Smooth muscle cell (in vitro differentiated cells): ENCODE results near the gene UST. TPM values are rescaled to one million over a fixed set of nuclear protein-coding genes. Genes with fewer than 3 reads are reported as not detected.

Source experiments
- DNase-seq: peaks from one replicate; lab custom pipeline; 2025; ENCODE audit not compliant: unreplicated experiment; lab: John Stamatoyannopoulos, UW
- H2AFZ ChIP-seq: fragments of 200-600 bp; sonication (generic); 2 replicates; pipeline ENCODE4 v1.6.0; 2016; ENCODE audit warnings: antibody characterized with exemption, low read depth, mild to moderate bottlenecking
- H3F3A ChIP-seq: fragments of 200-600 bp; sonication (generic); 2 replicates; pipeline ENCODE4 v1.6.0; 2017; ENCODE audit warnings: antibody characterized with exemption, low read depth
- H3K27ac ChIP-seq: fragments of 200-600 bp; sonication (generic); 2 replicates; pipeline ENCODE4 v1.5.1; 2016; ENCODE audit warnings: low read depth, mild to moderate bottlenecking
- H3K27me3 ChIP-seq: fragments of 200-600 bp; sonication (generic); 2 replicates; pipeline ENCODE4 v1.6.1; 2016; ENCODE audit warnings: low read depth, mild to moderate bottlenecking
- H3K36me3 ChIP-seq: fragments of 200-600 bp; sonication (generic); 2 replicates; pipeline ENCODE4 v1.5.1; 2016; ENCODE audit warnings: low read depth
- H3K4me1 ChIP-seq: fragments of 200-600 bp; sonication (generic); 2 replicates; pipeline ENCODE4 v1.5.1; 2016; ENCODE audit warnings: low read depth
- H3K4me2 ChIP-seq: fragments of 200-600 bp; sonication (generic); 2 replicates; pipeline ENCODE4 v1.6.0; 2016; ENCODE audit warnings: mild to moderate bottlenecking
- H3K4me3 ChIP-seq: fragments of 200-600 bp; sonication (generic); 2 replicates; pipeline ENCODE4 v1.5.1; 2016; ENCODE audit warnings: mild to moderate bottlenecking
- H3K79me2 ChIP-seq: fragments of 200-600 bp; sonication (generic); 2 replicates; pipeline ENCODE4 v1.6.0; 2016; ENCODE audit warnings: low read depth, mild to moderate bottlenecking
- H3K9ac ChIP-seq: fragments of 200-600 bp; sonication (generic); 2 replicates; pipeline ENCODE4 v1.6.0; 2016; ENCODE audit warnings: low read depth
- H3K9me3 ChIP-seq: fragments of 200-600 bp; sonication (generic); replicated peaks from 2 replicates; pipeline ENCODE4 v1.5.1; 2016; ENCODE audit warnings: low read depth
- H4K20me1 ChIP-seq: fragments of 200-600 bp; sonication (generic); 2 replicates; pipeline ENCODE4 v1.6.0; 2016; ENCODE audit warnings: low read depth
- WGBS: methylation state at CpG from one replicate; pipeline ENCODE4 v1.1.7; 2016; ENCODE audit warnings: low lambda C conversion rate; 5-methylcytosine and 5-hydroxymethylcytosine counted together
- polyA plus RNA-seq: library from polyadenylated mRNA; unstranded; fragments of >200 nt; fragmentation: Nextera tagmentation; extraction: Ambion mirVana; gene quantifications from 2 replicates; pipeline ENCODE4 v1.2.1, GENCODE V29; 2016
- total RNA-seq: library from RNA; depleted of rRNA; stranded (reverse); fragments of >200 nt; gene quantifications from 2 replicates; pipeline ENCODE4 v1.2.3, GENCODE V29; 2014
- TF ChIP-seq, protein P1 (sequence below): fragments of 200-600 bp; sonication (generic); IDR thresholded peaks from 2 replicates; pipeline ENCODE4 v1.5.1; 2017; ENCODE audit warnings: borderline replicate concordance, mild to moderate bottlenecking, antibody characterized with exemption; ENCODE audit not compliant: insufficient read depth, poor library complexity, severe bottlenecking

The UST gene
- total and polyA plus RNA-seq, 2 experiments from 2014 or later = 16.1 to 19.5 TPM

DNA sequence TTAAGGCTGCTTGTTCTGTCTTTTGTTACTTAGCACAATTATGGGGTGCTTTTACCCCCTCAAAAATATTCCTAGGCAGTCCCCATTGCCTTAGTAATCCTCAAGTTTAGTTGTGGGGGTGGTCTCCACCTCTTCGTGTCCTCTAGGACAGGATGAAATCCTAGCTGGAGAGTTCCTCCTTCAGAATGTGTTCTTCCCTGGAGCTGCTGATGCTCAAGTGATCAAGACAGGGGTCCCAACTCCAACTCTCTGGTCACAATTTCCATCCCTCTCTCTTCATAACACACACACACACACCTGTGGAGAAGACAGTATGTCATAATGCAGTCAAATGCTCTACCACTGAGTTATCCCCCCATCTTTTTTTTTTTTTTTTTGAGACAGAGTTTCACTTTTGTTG, 280.7 kb downstream of the UST start:
- no peak overlapping the region for H3K4me2 ChIP-seq
- no peak for DNase-seq
- no peaks in the 10 kb centered on the region for H4K20me1 ChIP-seq
- H3K4me1 ChIP-seq = peaks cover 4% of the 10 kb centered on the region
- H3K9ac ChIP-seq = no peak overlapping the region
- H3F3A ChIP-seq = peaks cover 14% of the 10 kb centered on the region
- 86% methylated on average over 1 of the region's 1 CpG for WGBS
- no peaks in the 10 kb centered on the region for H3K9me3 ChIP-seq
- TF ChIP-seq, protein P1, sequence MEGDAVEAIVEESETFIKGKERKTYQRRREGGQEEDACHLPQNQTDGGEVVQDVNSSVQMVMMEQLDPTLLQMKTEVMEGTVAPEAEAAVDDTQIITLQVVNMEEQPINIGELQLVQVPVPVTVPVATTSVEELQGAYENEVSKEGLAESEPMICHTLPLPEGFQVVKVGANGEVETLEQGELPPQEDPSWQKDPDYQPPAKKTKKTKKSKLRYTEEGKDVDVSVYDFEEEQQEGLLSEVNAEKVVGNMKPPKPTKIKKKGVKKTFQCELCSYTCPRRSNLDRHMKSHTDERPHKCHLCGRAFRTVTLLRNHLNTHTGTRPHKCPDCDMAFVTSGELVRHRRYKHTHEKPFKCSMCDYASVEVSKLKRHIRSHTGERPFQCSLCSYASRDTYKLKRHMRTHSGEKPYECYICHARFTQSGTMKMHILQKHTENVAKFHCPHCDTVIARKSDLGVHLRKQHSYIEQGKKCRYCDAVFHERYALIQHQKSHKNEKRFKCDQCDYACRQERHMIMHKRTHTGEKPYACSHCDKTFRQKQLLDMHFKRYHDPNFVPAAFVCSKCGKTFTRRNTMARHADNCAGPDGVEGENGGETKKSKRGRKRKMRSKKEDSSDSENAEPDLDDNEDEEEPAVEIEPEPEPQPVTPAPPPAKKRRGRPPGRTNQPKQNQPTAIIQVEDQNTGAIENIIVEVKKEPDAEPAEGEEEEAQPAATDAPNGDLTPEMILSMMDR = no peak
- no peaks in the 10 kb centered on the region for H3K36me3 ChIP-seq
- no peak overlapping the region for H3K4me3 ChIP-seq
- H2AFZ ChIP-seq = no peak overlapping the region
- H3K27me3 ChIP-seq = no peaks in the 10 kb centered on the region
- no peaks in the 10 kb centered on the region for H3K79me2 ChIP-seq
- no peak overlapping the region for H3K27ac ChIP-seq

DNA sequence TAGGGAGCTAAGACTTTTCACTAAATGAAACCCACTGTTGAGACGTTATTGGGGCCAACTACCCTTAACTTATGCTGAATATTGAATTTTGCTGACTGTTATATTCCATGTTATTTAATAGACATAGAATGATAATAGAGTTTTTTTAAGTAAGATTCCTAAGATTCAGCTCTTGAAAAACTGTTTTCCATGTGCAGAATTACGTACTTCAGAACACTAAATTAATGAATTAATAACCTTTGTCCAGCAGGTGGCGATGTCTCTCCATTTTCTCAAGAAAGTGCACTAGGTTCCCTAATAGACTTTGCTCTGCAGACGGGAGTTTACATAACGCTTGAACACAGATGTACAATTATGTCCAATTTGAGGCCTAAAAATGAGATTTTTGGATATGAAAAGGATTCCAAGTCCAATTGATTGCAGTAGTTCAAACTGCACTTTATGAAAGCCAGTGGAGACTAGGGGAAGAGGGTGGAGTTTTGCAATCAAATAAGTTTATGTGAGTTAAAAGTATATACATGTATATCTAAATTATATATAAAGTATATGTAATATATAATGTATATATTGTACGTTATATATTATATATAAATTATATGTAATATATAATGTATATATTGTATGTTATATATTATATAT, 282.1 kb downstream of the UST start:
- H3K27me3 ChIP-seq = no peaks in the 10 kb centered on the region
- no peak overlapping the region for H3K4me2 ChIP-seq
- 22% methylated on average over 6 of the region's 6 CpGs for WGBS
- H4K20me1 ChIP-seq = no peaks in the 10 kb centered on the region
- H3K9me3 ChIP-seq = no peaks in the 10 kb centered on the region
- DNase-seq = no peak
- H3K79me2 ChIP-seq = no peaks in the 10 kb centered on the region
- no peaks in the 10 kb centered on the region for H3K36me3 ChIP-seq
- peaks cover 20% of the 10 kb centered on the region for H3F3A ChIP-seq
- no peak overlapping the region for H3K27ac ChIP-seq
- TF ChIP-seq, protein P1 = peak; percentile 70
- no peak overlapping the region for H3K4me3 ChIP-seq
- H3K4me1 ChIP-seq = peaks cover 14% of the 10 kb centered on the region
- H2AFZ ChIP-seq = no peak overlapping the region
- no peak overlapping the region for H3K9ac ChIP-seq

DNA sequence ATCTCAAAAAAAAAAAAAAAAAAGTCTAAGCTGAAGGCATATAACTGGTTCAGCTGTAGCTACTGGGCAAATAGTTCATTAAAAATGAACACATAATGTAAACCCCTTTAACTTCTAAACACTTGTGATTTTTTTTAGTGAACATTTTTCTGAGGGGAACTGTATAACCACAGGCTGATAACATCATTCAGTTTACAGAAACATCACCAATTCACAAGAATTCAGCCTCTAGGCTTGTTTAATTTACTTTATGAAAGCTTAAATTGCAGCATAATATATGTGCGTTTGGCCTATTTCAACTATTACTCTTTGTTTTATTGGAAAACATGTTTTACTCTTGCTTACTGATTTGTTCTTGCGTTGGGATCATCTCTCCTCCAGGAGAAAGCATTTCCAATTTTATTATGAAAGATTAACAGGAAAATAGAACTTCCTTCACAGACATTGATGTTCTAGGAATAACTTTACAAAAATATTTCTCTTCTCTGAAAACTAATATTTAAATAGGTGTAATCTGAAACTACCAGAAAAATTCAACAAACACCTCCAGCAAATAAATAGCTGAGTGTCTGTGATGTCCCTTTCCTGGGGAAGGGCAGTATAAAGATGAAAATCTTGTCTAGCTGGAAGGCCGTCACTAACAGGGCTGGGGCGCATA, 284.5 kb downstream of the UST start:
- peak overlapping the region; percentile 67 for H3K4me2 ChIP-seq
- no peaks in the 10 kb centered on the region for H3K79me2 ChIP-seq
- TF ChIP-seq, protein P1 = no peak
- no peaks in the 10 kb centered on the region for H3K36me3 ChIP-seq
- H3K27ac ChIP-seq = peak overlapping the region; percentile 95
- H3K27me3 ChIP-seq = no peaks in the 10 kb centered on the region
- peaks cover 21% of the 10 kb centered on the region for H3F3A ChIP-seq
- no peak overlapping the region for H2AFZ ChIP-seq
- H3K9me3 ChIP-seq = no peaks in the 10 kb centered on the region
- DNase-seq = no peak
- H3K9ac ChIP-seq = peak overlapping the region; percentile 54
- no peak overlapping the region for H3K4me3 ChIP-seq
- H3K4me1 ChIP-seq = peaks cover 22% of the 10 kb centered on the region
- no peaks in the 10 kb centered on the region for H4K20me1 ChIP-seq
- 83% methylated on average over 4 of the region's 4 CpGs for WGBS
